HG03025 (cell line): ENCODE measurements around the gene LONP2.
"Not testable (repeated sequence)": the region's sequence is repeated elsewhere in the genome, so short reads cannot be mapped to it uniquely, and the experiment has no call there.

Experiments
- ATAC-seq: cut with Tn5 transposase; IDR thresholded peaks from one replicate; pipeline ENCODE4 v1.9.1; 2021; ENCODE audit warnings: mild to moderate bottlenecking, moderate library complexity; ENCODE audit not compliant: unreplicated experiment, low FRiP score

LONP2 gene

GRCh38 chr16:48330841-48331192, 86.7 kb downstream of the LONP2 start:
- no peak for ATAC-seq

- ATAC-seq, result no peak
Measured at GRCh38 chr16:48332978-48333377, 88.9 kb downstream of the LONP2 start.

GRCh38 chr16:48334325-48334724, 90.2 kb downstream of the LONP2 start:
- ATAC-seq, result no peak

GRCh38 chr16:48335961-48336360, 91.9 kb downstream of the LONP2 start:
- no peak for ATAC-seq

GRCh38 chr16:48340054-48340453, 96.0 kb downstream of the LONP2 start:
- ATAC-seq, result no peak

- ATAC-seq, result no peak
Measured at GRCh38 chr16:48342591-48342990, 98.5 kb downstream of the LONP2 start.

GRCh38 chr16:48347191-48347865, 103.2 kb downstream of the LONP2 start:
- no peak for ATAC-seq

- no peak for ATAC-seq
Measured at GRCh38 chr16:48347980-48348379, 103.9 kb downstream of the LONP2 start.

GRCh38 chr16:48350736-48351135, 106.6 kb downstream of the LONP2 start:
- no peak for ATAC-seq

GRCh38 chr16:48352648-48353390, 108.7 kb downstream of the LONP2 start:
- ATAC-seq, result no peak

GRCh38 chr16:48353565-48354163, 109.6 kb downstream of the LONP2 start:
- no peak for ATAC-seq

GRCh38 chr16:48354385-48354784, 110.3 kb downstream of the LONP2 start:
- ATAC-seq, result not testable (repeated sequence)

GRCh38 chr16:48354877-48355855, 111.1 kb downstream of the LONP2 start:
- ATAC-seq, result no peak

GRCh38 chr16:48356633-48357376, 112.7 kb downstream of the LONP2 start:
- ATAC-seq, result no peak

GRCh38 chr16:48358419-48358818, 114.3 kb downstream of the LONP2 start:
- ATAC-seq, result no peak

GRCh38 chr16:48359983-48360382, 115.9 kb downstream of the LONP2 start:
- ATAC-seq, result no peak

GRCh38 chr16:48361012-48361411, 116.9 kb downstream of the LONP2 start:
- ATAC-seq, result no peak

- no peak for ATAC-seq
Measured at GRCh38 chr16:48361540-48362144, 117.5 kb downstream of the LONP2 start.

GRCh38 chr16:48365025-48365600, 121.0 kb downstream of the LONP2 start:
- no peak for ATAC-seq
